ENCODE results near the gene GXYLT2.

The GXYLT2 gene

GRCh38 chr3:73021301-73021835 is 133.5 kb downstream of the GXYLT2 start:
- DNase-seq = no peak

DNA sequence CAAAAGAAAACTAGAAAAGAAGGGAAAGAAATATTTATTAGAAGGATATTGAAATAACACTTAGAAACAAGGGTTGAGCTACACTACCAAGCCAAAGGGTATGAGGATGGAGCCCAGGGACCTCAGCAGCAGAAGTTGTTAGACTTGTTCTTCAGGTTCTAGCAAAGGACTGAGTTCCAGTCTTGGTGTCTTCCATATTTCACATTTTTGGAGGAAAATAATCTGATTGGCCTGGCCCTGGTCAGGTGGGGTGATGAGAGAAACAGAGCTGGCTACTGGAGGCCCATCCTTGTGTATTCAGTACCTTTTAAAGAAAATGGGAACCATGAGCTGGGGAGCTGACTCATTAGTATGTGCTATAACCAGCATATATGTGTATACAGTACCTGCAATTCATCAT is 137.0 kb downstream of the GXYLT2 start:
- DNase-seq = no peak

GRCh38 chr3:73026111-73026759 is 138.4 kb downstream of the GXYLT2 start:
- DNase-seq = no peak

Data from NCI-H82 (cell line).